ENCODE data around the gene ADAP1. TPM values are rescaled to one million over a fixed set of nuclear protein-coding genes. Genes with fewer than 3 reads are reported as not detected.

ADAP1 gene
- total RNA-seq, 1 experiment from 2014 or later: 173 TPM

DNA sequence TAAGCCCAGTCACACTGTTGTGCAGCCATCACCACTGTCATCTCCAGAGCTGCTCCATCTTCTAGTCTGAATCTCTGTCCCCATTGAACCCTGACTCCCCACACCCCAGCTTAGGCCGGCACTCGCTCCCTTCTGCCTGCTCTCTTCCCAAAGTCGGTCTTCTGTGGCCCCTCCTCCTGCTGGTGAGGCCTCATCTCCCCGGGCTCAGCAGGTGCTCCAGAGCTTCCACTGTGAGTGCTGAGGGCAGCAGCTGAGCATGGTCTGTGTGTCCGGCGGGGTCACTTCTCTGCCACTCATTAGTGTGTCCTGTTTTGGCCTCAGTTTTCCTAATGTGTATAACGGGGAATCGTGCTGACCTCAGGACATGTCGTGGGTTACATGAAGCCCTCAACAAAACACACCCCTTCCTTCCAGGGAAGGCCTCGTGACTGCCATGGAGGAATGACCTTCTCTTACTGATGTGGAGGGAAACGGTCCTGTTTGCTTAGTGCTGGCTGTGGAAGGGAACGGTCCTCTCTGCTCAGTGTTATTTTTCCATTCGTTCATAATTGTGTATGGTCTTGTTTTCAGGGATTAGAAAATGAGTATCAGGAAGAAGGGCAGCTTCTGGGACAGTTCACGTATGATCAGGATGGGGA, 82.5 kb downstream of the ADAP1 start:
- H3K36me3 Mint-ChIP-seq (ENCODE audit: insufficient read depth, unreplicated experiment): peaks cover 76% of the 10 kb centered on the region
- no peak overlapping the region for H3K4me3 Mint-ChIP-seq (ENCODE audit: low read depth, unreplicated experiment)
- no TSS peak for BruUV-seq (replicated peaks)
- TF ChIP-seq, protein P1, sequence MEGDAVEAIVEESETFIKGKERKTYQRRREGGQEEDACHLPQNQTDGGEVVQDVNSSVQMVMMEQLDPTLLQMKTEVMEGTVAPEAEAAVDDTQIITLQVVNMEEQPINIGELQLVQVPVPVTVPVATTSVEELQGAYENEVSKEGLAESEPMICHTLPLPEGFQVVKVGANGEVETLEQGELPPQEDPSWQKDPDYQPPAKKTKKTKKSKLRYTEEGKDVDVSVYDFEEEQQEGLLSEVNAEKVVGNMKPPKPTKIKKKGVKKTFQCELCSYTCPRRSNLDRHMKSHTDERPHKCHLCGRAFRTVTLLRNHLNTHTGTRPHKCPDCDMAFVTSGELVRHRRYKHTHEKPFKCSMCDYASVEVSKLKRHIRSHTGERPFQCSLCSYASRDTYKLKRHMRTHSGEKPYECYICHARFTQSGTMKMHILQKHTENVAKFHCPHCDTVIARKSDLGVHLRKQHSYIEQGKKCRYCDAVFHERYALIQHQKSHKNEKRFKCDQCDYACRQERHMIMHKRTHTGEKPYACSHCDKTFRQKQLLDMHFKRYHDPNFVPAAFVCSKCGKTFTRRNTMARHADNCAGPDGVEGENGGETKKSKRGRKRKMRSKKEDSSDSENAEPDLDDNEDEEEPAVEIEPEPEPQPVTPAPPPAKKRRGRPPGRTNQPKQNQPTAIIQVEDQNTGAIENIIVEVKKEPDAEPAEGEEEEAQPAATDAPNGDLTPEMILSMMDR (IDR thresholded peaks at IDR 0.05; ENCODE audit: unreplicated experiment): no peak
- no peak for DNase-seq
- no peak overlapping the region for H3K27ac Mint-ChIP-seq (ENCODE audit: unreplicated experiment)
- H3K4me1 Mint-ChIP-seq (ENCODE audit: low read depth, unreplicated experiment): peaks cover 10% of the 10 kb centered on the region
- H3K9me3 Mint-ChIP-seq (ENCODE audit: low read depth, unreplicated experiment): no peaks in the 10 kb centered on the region
- intact Hi-C loops (cut with micrococcal nuclease; ENCODE audit: unreplicated experiment): loop anchor here (5.0 to 10.0 kb wide), 2 partner anchors 40 to 547 kb away; partner anchors contain the start of gene SUN1
- H3K27me3 Mint-ChIP-seq (ENCODE audit: unreplicated experiment): no peaks in the 10 kb centered on the region
- CTCF ChIA-PET: interaction anchor here (1.1 to 1.8 kb wide), 4 partner anchors 36 to 551 kb away, joined by 3 to 11 read pairs (median 8); no protein-coding TSS in a partner anchor

DNA sequence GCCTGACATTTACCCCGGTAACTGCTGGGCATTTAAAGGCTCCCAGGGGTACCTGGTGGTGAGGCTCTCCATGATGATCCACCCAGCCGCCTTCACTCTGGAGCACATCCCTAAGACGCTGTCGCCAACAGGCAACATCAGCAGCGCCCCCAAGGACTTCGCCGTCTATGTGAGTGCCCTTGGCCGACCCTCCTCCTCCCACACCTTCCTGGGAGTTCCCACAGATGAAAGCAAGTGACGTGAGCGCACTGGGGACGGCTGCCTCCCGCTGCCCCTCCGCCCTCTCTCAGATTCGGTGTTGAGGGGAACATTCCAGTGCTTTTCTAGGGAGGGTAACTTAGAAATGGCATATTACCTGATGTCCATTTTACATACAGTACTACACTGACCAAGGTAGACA, 85.1 kb downstream of the ADAP1 start:
- DNase-seq: no peak
- CTCF ChIA-PET: interaction anchor here (0.7 kb wide), 1 partner anchor 551 kb away, joined by 3 read pairs; no protein-coding TSS in a partner anchor
- no peak overlapping the region for H3K27ac Mint-ChIP-seq (ENCODE audit: unreplicated experiment)
- no peaks in the 10 kb centered on the region for H3K27me3 Mint-ChIP-seq (ENCODE audit: unreplicated experiment)
- H3K4me3 Mint-ChIP-seq (ENCODE audit: low read depth, unreplicated experiment): no peak overlapping the region
- peaks cover 10% of the 10 kb centered on the region for H3K4me1 Mint-ChIP-seq (ENCODE audit: low read depth, unreplicated experiment)
- no peaks in the 10 kb centered on the region for H3K9me3 Mint-ChIP-seq (ENCODE audit: low read depth, unreplicated experiment)
- H3K36me3 Mint-ChIP-seq (ENCODE audit: insufficient read depth, unreplicated experiment): peaks cover 73% of the 10 kb centered on the region
- intact Hi-C loops (cut with micrococcal nuclease; ENCODE audit: unreplicated experiment): no loop called here
- no TSS peak for BruUV-seq (replicated peaks)
- TF ChIP-seq, protein P1 (IDR thresholded peaks at IDR 0.05; ENCODE audit: unreplicated experiment): no peak

DNA sequence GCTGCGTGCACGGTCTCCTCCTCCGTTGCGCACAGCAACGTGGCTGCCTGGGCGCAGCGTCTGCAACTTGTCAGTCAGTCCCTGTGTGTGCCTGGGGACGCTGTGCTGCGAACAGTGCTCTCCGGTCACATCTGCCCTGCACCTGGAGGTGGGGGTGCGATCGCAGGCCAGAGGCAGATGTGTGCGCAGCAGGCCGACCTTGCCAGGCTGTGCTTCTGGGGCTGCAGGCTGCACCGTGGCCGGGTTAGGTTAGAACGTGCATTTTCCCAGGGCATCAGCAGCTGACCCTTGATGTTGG, 86.3 kb downstream of the ADAP1 start:
- H3K9me3 Mint-ChIP-seq (ENCODE audit: low read depth, unreplicated experiment): no peaks in the 10 kb centered on the region
- TF ChIP-seq, protein P1 (IDR thresholded peaks at IDR 0.05; ENCODE audit: unreplicated experiment): no peak
- CTCF ChIA-PET: interaction anchor here (1.3 kb wide), 1 partner anchor 55 kb away, joined by 3 read pairs; no protein-coding TSS in a partner anchor
- H3K27ac Mint-ChIP-seq (ENCODE audit: unreplicated experiment): no peak overlapping the region
- intact Hi-C loops (cut with micrococcal nuclease; ENCODE audit: unreplicated experiment): no loop called here
- peaks cover 69% of the 10 kb centered on the region for H3K36me3 Mint-ChIP-seq (ENCODE audit: insufficient read depth, unreplicated experiment)
- BruUV-seq (replicated peaks): no TSS peak
- peaks cover 2% of the 10 kb centered on the region for H3K4me1 Mint-ChIP-seq (ENCODE audit: low read depth, unreplicated experiment)
- no peak overlapping the region for H3K4me3 Mint-ChIP-seq (ENCODE audit: low read depth, unreplicated experiment)
- DNase-seq: no peak
- H3K27me3 Mint-ChIP-seq (ENCODE audit: unreplicated experiment): no peaks in the 10 kb centered on the region

DNA sequence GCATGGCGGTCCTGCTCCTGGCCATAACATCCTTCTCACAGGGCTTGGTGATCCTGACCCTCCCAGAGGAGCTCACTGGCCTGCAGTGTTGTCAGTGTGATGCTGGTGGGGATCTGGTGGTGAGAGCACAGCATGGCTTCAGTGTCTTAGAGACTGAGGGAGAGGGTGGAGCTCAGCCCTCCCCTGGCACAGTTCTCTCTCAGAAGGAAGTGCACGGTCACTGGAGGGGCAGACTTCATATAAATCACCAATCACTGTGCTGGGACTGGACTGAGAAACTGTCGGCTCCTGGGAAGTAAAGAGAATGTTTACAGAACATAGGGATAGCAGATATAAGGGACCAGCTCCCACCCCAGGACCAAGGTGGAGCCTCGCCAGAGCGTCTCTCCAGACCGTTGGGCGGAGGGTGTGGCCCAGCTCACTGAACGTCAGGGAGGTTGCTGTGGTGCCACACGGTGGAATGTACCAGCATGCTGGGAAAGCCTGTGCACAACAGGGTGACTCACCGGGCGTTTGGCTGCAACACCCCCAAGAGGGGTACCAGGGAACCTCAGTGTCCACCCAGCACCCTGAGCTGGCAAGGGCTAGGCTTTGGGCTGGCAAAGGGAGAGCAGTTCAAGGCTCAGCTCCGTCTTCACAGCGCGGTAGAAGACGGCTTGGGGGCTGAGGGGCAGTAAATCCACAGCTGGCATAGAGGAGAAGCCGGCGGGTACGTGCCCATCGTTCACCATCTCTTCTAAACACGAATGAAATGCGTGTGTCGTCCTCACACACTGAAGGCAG, 86.9 kb downstream of the ADAP1 start:
- no peaks in the 10 kb centered on the region for H3K9me3 Mint-ChIP-seq (ENCODE audit: low read depth, unreplicated experiment)

More for the DNA sequence above, 86.9 kb downstream of the ADAP1 start:
- DNase-seq: no peak
- CTCF ChIA-PET: interaction anchor here (1.3 kb wide), 1 partner anchor 55 kb away, joined by 3 read pairs; no protein-coding TSS in a partner anchor
- intact Hi-C loops (cut with micrococcal nuclease; ENCODE audit: unreplicated experiment): no loop called here
- Mint-ChIP-seq H3K27ac (ENCODE audit: unreplicated experiment) (no peak overlapping the region), H3K27me3 (ENCODE audit: unreplicated experiment) (no peaks in the 10 kb centered on the region), H3K36me3 (ENCODE audit: insufficient read depth, unreplicated experiment) (peaks cover 69% of the 10 kb centered on the region), H3K4me1 (ENCODE audit: low read depth, unreplicated experiment) (no peaks in the 10 kb centered on the region), H3K4me3 (ENCODE audit: low read depth, unreplicated experiment) (no peak overlapping the region)
- no TSS peak for BruUV-seq (replicated peaks)
- TF ChIP-seq, protein P1 (IDR thresholded peaks at IDR 0.05; ENCODE audit: unreplicated experiment): no peak

Data from Calu3 (cell line).